Transverse colon (tissue), 4 donors: ENCODE data around the gene STK11.

Experiments
- POLR2AphosphoS5 ChIP-seq, 3 donors: sonication (generic); formaldehyde crosslinking; IDR thresholded peaks; one replicate each; pipeline ENCODE4 v1.6.1; 2016; ENCODE audit warnings: antibody characterized with exemption in 3 of 3
- TF ChIP-seq, protein P1 (sequence below), 5 experiments: fragments of 200-600 bp in 3 of 5; fragments of 450-650 bp in 2 of 5; sonication (generic) in 3 of 5; IDR thresholded peaks; 1 replicate in 2 of 5; 2 replicates in 3 of 5; pipeline ENCODE4 v1.5.1; 2016 to 2017; ENCODE audit warnings: antibody characterized with exemption in 5 of 5, inconsistent platforms in 3 of 5, mild to moderate bottlenecking in 2 of 5, moderate library complexity in 1 of 5

DNA sequence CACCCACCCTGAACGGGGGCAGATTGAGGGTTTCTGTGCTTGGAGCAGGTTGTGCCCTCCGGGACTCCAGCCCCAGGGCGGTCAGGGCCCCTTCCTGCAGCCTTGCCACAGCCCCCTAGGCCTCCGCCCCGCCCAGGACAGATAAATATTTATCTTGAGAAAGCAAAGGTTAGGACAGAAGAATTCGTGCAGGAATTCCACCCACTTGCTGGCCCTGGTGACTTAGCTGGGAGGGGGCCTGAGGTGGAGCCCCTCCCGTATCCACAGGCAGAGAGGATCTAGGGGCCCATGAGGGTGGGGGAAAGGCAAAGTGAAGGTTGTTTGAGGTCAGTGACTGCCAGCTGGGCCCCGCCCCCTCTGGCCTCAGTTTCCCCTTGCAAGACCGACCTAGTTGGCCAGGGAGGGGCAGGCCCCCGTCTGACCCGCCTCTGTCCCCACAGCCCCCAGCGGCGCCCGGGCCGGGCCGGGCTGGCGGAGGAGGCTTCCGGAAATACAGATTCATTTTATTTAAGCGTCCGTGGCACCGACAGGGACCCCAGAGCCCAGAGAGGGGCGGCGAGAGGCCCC is 48.0 kb downstream of the STK11 start:
- TF ChIP-seq, protein P1, sequence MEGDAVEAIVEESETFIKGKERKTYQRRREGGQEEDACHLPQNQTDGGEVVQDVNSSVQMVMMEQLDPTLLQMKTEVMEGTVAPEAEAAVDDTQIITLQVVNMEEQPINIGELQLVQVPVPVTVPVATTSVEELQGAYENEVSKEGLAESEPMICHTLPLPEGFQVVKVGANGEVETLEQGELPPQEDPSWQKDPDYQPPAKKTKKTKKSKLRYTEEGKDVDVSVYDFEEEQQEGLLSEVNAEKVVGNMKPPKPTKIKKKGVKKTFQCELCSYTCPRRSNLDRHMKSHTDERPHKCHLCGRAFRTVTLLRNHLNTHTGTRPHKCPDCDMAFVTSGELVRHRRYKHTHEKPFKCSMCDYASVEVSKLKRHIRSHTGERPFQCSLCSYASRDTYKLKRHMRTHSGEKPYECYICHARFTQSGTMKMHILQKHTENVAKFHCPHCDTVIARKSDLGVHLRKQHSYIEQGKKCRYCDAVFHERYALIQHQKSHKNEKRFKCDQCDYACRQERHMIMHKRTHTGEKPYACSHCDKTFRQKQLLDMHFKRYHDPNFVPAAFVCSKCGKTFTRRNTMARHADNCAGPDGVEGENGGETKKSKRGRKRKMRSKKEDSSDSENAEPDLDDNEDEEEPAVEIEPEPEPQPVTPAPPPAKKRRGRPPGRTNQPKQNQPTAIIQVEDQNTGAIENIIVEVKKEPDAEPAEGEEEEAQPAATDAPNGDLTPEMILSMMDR (IDR thresholded peaks at IDR 0.05), result no peak
- TF ChIP-seq POLR2AphosphoS5 (IDR thresholded peaks at IDR 0.05), result peak in 1 of 3 donors; percentile 20
